Measurements from ENCODE around the gene PDE11A.
"Not testable (repeated sequence)": the region's sequence is repeated elsewhere in the genome, so short reads cannot be mapped to it uniquely, and the experiment has no call there.

Gene PDE11A

DNA sequence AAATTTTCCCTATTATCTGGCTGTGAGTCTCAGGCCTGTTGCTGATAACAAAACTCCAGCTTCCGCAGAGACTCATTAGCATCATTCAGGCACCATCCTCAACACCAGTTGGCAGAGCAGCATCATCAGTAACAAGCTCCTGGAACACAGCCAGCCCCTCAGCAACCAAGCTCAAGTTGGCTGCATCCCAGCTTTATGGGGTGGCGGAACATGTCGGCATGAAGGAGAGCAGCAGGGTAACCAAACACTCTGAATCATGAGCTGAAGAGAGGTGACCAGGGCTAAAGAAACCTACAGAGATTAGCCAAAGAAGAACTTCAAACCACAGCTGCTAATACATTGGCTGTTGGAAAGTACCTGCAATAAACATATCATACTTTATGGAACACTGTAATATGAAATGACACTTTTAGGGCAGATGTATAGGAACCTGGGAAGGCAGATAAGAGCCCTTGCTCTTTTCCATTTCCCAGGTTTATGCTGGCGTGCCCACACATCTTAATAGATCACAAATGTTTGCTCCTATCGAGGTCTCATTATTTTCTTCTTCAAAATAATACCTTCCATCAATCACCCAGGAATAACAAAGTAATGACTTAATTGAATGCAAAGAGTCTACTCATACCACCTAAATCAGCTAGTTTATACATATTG lies 63.8 kb downstream of the PDE11A start:
- peak; percentile 6 for DNase-seq

- no peak for DNase-seq
Observed at GRCh38 chr2:178006710-178007109, 65.9 kb downstream of the PDE11A start.

DNA sequence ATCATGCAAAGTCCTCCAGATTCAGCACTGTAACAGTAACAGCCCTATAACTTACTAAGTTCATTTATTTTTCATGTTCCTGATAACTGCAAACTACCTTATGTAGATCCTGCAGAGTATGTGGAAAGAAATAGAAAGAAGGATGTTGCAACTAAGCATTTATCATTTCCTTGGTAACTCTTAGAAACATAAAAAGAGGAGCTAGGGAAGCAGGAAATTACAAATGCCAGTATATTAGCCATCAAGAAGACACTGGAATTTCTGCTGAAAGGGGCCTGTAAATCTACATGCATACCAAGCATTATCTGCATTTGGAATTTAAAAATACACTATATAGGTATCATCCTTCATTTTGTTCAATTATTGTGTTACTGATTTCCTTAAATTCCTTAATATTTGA lies 66.8 kb downstream of the PDE11A start:
- DNase-seq = no peak

GRCh38 chr2:178002038-178002437 lies 70.5 kb downstream of the PDE11A start:
- DNase-seq = no peak

DNA sequence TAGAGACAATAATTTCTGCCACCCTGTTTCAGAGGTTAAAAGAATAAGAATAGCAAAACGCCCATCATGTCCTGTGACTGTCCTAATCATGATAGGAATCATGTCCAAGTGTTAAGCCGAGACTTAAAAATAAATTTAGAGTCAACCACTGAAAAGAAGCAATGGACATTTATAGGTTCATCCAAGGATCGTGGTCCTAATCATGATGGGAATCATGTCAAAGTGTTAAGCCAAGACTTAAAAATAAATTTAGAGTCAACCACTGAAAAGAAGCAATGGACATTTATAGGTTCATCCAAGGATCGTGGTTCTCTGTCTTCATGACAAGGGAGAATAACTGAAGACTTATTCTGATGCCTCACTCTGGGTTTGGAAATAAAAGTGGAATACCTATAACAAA lies 73.6 kb downstream of the PDE11A start:
- no peak for DNase-seq

DNA sequence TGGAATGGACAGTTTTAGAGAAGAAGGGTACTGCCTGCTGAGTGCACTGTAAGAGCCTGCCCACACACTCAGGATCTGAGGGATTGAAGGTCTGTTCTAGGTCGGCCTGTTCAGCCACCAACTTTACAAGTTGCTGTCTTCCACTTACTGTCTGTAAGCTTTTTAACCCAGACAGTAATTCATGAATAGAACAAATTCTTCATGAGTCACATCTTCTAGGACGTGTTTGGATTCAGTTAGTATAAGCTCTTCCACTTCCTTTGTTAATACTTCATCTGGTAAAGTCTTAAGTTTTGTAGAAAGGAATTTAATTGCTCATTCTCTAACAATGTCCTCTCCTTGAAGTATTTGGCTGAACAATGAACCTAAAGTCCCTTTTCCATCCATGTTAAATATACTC lies 74.6 kb downstream of the PDE11A start:
- no peak for DNase-seq

- no peak for DNase-seq
Observed at GRCh38 chr2:177992992-177993391, 79.6 kb downstream of the PDE11A start.

GRCh38 chr2:177989029-177989885 lies 83.3 kb downstream of the PDE11A start:
- DNase-seq = no peak

- DNase-seq = peak; percentile 10
Observed at GRCh38 chr2:177984749-177985148, 87.8 kb downstream of the PDE11A start.

DNA sequence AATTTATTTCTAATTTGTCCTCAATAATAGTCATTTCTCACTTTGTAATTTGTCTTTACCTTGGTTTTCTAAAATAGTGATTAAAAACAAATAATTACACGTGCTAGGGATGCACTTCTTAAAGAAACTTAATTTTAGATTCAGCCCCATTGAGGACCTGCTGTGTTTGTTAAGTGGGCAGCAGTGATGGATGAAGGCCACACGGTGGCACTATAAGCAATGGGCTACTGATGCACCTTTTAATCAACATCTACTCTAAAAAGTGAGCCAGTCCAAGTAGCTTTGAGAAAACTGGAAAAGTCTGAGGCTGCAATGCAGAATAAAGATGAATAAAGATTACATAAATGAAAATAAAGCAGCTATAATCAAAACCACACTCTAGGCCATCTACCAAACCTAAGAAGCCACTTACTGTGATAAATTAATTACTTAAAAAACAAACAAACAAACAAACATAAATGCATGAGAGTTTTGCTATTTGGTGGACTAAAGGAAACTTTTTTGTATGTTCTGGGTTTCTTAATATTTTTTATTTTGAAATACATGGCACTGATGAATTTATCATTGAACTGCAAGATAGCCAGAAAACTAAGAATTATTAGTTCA lies 89.3 kb downstream of the PDE11A start:
- peak; percentile 75 for DNase-seq

DNA sequence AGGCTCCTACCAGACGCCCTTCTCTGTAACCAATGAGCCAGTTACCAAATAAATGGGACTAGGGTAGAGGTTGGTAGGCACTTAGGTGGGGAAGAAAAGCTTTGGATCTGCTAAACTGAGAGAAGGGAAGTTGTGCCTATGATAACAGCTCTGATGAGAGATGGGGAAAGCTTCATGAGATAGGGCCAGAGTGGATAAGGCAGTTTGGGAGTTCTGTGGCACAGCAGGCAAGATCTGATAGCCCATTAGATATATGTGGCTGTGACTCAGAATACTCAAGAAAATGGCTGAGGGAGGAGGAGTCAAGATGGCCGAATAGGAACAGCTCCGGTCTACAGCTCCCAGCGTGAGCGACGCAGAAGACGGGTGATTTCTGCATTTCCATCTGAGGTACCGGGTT lies 99.8 kb downstream of the PDE11A start:
- DNase-seq = no peak

DNA sequence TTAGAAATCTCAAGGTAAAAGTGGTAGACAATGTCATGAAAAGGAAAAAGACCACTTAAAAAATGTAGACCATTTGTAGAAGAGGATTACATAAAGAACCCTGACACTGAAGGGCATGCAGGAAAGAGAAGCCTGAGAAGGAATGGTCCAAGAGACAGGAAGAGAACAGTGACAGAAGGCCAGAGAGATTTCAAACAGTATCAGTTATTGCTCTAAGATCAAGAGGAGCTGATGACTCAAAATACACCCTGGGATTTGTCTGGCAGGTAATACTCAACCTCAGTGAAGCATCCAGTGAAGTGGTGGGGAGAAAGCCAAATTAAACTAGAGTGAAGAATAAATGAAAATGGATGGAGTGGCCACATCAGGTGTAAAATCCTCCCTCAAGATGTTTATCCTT lies 100.5 kb downstream of the PDE11A start:
- DNase-seq = no peak

DNA sequence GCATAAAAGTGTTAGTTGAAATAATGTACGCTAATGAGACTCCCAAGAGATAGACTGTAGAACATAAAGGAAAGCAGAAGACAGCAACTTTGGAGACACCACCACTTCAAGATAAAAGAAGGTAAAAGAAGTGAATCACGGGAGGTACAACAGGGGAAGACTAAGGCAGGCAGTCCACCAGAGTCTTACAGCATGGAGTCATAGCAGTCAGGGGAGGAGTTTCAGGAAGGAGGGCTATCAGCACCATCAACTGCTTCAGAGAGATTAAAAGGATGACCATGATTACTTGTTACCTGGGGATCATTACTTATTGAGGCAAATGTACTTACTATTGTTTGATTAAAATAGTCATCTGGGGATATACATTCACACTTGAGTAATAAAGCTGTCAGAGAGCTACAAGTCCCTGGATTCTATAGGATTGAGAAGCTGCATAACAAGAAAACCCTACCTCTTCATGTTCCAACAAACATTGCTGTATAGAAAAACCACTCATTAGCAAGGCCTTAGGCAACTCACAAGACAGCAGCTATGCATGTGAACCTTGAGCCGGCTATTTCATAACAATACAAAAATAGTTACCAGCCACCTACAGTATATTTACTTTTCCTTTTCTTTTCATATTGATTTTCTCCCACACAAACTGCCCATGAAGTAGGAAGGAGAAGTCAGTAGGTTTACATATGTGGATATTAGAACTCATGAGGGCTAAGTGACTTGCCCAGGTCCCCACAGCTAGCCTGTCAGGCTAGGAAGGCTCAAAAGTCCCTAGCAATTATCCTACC lies 101.7 kb downstream of the PDE11A start:
- DNase-seq = no peak

- DNase-seq = no peak
Observed at GRCh38 chr2:177964892-177965291, 107.7 kb downstream of the PDE11A start.

DNA sequence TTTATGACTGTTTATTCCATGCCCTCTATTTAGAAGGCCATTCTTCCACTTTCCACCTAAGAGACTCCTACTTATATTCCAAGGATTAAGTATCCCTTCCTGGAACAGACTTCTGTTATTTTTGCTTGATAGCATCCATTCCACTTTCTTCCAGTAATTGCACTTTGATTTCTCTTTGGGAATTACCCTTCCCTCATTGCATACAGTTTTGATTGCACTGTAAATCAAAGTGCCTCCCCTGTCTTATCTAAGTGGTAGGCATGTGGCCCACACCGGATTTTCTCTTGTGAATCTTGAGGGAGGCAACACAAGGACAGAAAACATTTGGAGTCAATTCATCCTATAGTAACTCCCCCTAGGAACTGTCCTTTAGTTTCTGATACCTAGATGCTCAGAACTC lies 120.4 kb downstream of the PDE11A start:
- no peak for DNase-seq

- not testable (repeated sequence) for DNase-seq
Observed at GRCh38 chr2:177947598-177947997, 125.0 kb downstream of the PDE11A start.

- not testable (repeated sequence) for DNase-seq
Observed at GRCh38 chr2:177944530-177944929, 128.0 kb downstream of the PDE11A start.

DNA sequence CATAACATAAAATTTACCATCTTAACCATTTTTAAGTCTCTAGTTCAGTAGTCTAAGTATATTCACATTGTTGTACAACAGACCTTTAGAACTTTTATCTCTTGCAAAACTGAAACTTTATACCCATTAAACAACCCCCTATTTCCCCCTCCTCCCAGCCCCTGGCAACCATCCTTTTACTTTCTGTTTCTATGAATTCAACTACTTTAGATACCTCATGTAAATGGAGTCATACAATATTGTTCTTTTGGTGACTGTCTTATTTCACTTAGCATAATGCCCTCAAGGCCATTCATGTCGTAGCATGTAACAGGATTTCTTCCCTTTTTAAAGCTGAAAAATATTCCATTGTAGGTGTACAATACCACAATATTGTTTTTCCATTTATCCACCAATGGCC lies 129.8 kb downstream of the PDE11A start:
- no peak for DNase-seq

GRCh38 chr2:177939211-177939610 lies 133.4 kb downstream of the PDE11A start:
- DNase-seq = no peak

DNA sequence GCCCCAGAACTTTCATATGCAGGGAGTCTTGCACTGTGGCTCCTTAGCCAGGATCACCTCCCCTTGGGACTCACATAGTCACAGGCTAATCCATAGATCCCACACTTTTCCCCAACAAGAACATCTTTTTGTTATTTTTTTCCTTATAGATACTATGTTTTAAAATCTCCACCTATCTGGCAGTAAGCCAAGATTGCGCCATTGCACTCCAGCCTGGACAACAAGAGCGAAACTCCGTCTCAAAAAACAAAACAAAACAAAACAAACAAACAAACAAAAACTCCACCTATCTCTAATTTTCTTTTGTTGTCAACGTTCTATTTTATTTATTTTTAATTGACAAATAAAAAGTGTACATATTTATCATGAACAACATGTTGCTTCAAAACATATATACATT lies 141.7 kb downstream of the PDE11A start:
- no peak for DNase-seq

GRCh38 chr2:177929662-177930522 lies 142.7 kb downstream of the PDE11A start:
- DNase-seq = no peak

GRCh38 chr2:177923323-177923722 lies 149.3 kb downstream of the PDE11A start:
- no peak for DNase-seq

All from hematopoietic multipotent progenitor cell treated with erythropoietin and hydrocortisone succinate and interleukin-3 and kit ligand, for 6 days (in vitro differentiated cells).